Ascending aorta (tissue), 2 donors: ENCODE results near the gene LRRC40. TPM values are rescaled to one million over a fixed set of nuclear protein-coding genes. Genes with fewer than 3 reads are reported as not detected.

Experiments
- DNase-seq, 2 donors: peaks; one replicate each; pipeline ENCODE4 v3.0.0-alpha.2; 2019; ENCODE audit warnings: low spot score in 2 of 2
- H3K27ac ChIP-seq, 2 donors: fragments of 200-600 bp; sonication (generic); one replicate each; pipeline ENCODE4 v1.5.1; 2016 to 2017; ENCODE audit warnings: mild to moderate bottlenecking in 1 of 2
- H3K27me3 ChIP-seq: fragments of 200-600 bp; sonication (generic); one replicate; pipeline ENCODE4 v1.5.1; 2017
- H3K36me3 ChIP-seq, 2 donors: fragments of 200-600 bp; sonication (generic); one replicate each; pipeline ENCODE4 v1.5.1; 2016
- H3K4me1 ChIP-seq, 2 donors: fragments of 200-600 bp; sonication (generic); one replicate each; pipeline ENCODE4 v1.5.1; 2016 to 2017; ENCODE audit warnings: mild to moderate bottlenecking in 1 of 2
- H3K4me3 ChIP-seq, 2 donors: fragments of 200-600 bp; sonication (generic); one replicate each; pipeline ENCODE4 v1.5.1; 2016 to 2017; ENCODE audit warnings: mild to moderate bottlenecking in 1 of 2
- H3K9me3 ChIP-seq, 2 donors: fragments of 200-600 bp; sonication (generic); one replicate each; pipeline ENCODE4 v1.5.1; 2016
- CTCF ChIP-seq, 3 experiments: fragments of 200-600 bp in 2 of 3; fragments of 450-650 bp in 1 of 3; sonication (generic) in 2 of 3; IDR thresholded peaks; one replicate each; pipeline ENCODE4 v1.5.1; 2016 to 2019; ENCODE audit warnings: antibody characterized with exemption in 3 of 3, mild to moderate bottlenecking in 1 of 3, moderate library complexity in 1 of 3
- intact Hi-C: fragments of 100-400 bp; cut with DNase I; formaldehyde crosslinking; loops from one replicate; pipeline ENCODE4 v1.15.1; 2023
- total RNA-seq: library from RNA; depleted of rRNA; stranded (reverse); fragments of >200 nt; gene quantifications from one replicate; pipeline ENCODE4 v1.1.0, GENCODE V29; 2016

LRRC40 gene
- 10.6 TPM for total RNA-seq

GRCh38 chr1:70205434-70206118 is at the start of gene LRRC40:
Gene LRRC40 (minus strand): TSS chr1:70205579. CDS start chr1:70205540, 39 bp downstream.
- H3K4me3 ChIP-seq: peak within 1 kb of the TSS; percentile 72 to 82
- H3K27ac ChIP-seq: peak within 1 kb of the TSS; percentile 85 to 94
- TF ChIP-seq CTCF (IDR thresholded peaks at IDR 0.05): no peak
- intact Hi-C loops: loop anchor here (1.0 to 10.0 kb wide), 5 partner anchors 16 to 1971 kb away; partner anchors contain the start of genes ANKRD13C, CTH, SRSF11 and WLS
- no peaks in the 10 kb centered on the region for H3K27me3 ChIP-seq
- peaks cover 0 to 11% of the 10 kb centered on the region in 2 donors for H3K36me3 ChIP-seq
- peak; percentile 88 to 97 for DNase-seq
- no peaks in the 10 kb centered on the region for H3K9me3 ChIP-seq
- peaks cover 0 to 28% of the 10 kb centered on the region in 2 donors for H3K4me1 ChIP-seq

GRCh38 chr1:70248729-70249128 is 43.4 kb upstream of the LRRC40 start:
- H3K4me3 ChIP-seq: no peak overlapping the region
- intact Hi-C loops: no loop called here
- no peaks in the 10 kb centered on the region for H3K4me1 ChIP-seq
- no peaks in the 10 kb centered on the region for H3K9me3 ChIP-seq
- H3K36me3 ChIP-seq: peaks cover 83 to 95% of the 10 kb centered on the region in 2 donors
- no peaks in the 10 kb centered on the region for H3K27me3 ChIP-seq
- DNase-seq: no peak
- no peak for TF ChIP-seq CTCF (IDR thresholded peaks at IDR 0.05)
- no peak overlapping the region for H3K27ac ChIP-seq

- Histone ChIP-seq H3K36me3 (peaks cover 90 to 98% of the 10 kb centered on the region in 2 donors), H3K27ac (no peak overlapping the region), H3K9me3 (no peaks in the 10 kb centered on the region), H3K4me1 (no peaks in the 10 kb centered on the region), H3K4me3 (no peak overlapping the region), H3K27me3 (no peaks in the 10 kb centered on the region)
- no peak for TF ChIP-seq CTCF (IDR thresholded peaks at IDR 0.05)
- no peak for DNase-seq
- intact Hi-C loops: no loop called here
These were observed 42.4 kb upstream of the LRRC40 start for GRCh38 chr1:70247768-70248167.

GRCh38 chr1:70247122-70247521 is 41.7 kb upstream of the LRRC40 start:
- DNase-seq: no peak
- no peak for TF ChIP-seq CTCF (IDR thresholded peaks at IDR 0.05)
- Histone ChIP-seq H3K27ac (no peak overlapping the region), H3K4me1 (no peaks in the 10 kb centered on the region), H3K4me3 (no peak overlapping the region), H3K27me3 (no peaks in the 10 kb centered on the region), H3K9me3 (no peaks in the 10 kb centered on the region), H3K36me3 (peaks cover 95 to 100% of the 10 kb centered on the region in 2 donors)
- intact Hi-C loops: no loop called here

GRCh38 chr1:70239940-70240339 is 34.6 kb upstream of the LRRC40 start:
- Histone ChIP-seq H3K36me3 (peaks cover 95 to 100% of the 10 kb centered on the region in 2 donors), H3K27me3 (no peaks in the 10 kb centered on the region), H3K4me1 (no peaks in the 10 kb centered on the region), H3K4me3 (no peak overlapping the region), H3K9me3 (no peaks in the 10 kb centered on the region), H3K27ac (no peak overlapping the region)
- no peak for DNase-seq
- intact Hi-C loops: no loop called here
- TF ChIP-seq CTCF (IDR thresholded peaks at IDR 0.05): no peak
